Nephron (organoid): ENCODE data around the gene MRPL27.

ENCODE experiments used
- H3K27ac Mint-ChIP-seq, 3 experiments: 2 replicates each; pipeline ENCODE4 v1.8.0; 2020; ENCODE audit warnings: mixed read lengths in 3 of 3, mild to moderate bottlenecking in 2 of 3, moderate library complexity in 1 of 3
- H3K27me3 Mint-ChIP-seq: 2 replicates; pipeline ENCODE4 v1.8.0; 2021; ENCODE audit warnings: low read depth, mild to moderate bottlenecking, moderate library complexity, mixed read lengths
- H3K36me3 Mint-ChIP-seq: 2 replicates; pipeline ENCODE4 v1.8.0; 2020; ENCODE audit warnings: low read depth, mixed read lengths
- H3K4me1 Mint-ChIP-seq: 2 replicates; pipeline ENCODE4 v1.8.0; 2020; ENCODE audit warnings: mixed read lengths
- H3K4me3 Mint-ChIP-seq, 3 experiments: 2 replicates each; pipeline ENCODE4 v1.8.0; 2020; ENCODE audit warnings: mild to moderate bottlenecking in 3 of 3, mixed read lengths in 3 of 3, moderate library complexity in 2 of 3
- H3K9me3 Mint-ChIP-seq: 2 replicates; pipeline ENCODE4 v1.8.0; 2020; ENCODE audit warnings: mixed read lengths
- TF ChIP-seq, protein P1 (sequence below), 3 experiments: fragments of 200-600 bp; sonication (generic); IDR thresholded peaks; one replicate each; pipeline ENCODE4 v1.5.0; 2021; ENCODE audit warnings: antibody characterized with exemption in 3 of 3; ENCODE audit not compliant: unreplicated experiment in 3 of 3

Gene MRPL27

GRCh38 chr17:50380369-50381259, 7.6 kb upstream of the MRPL27 start:
- Mint-ChIP-seq H3K36me3 (peaks cover 39% of the 10 kb centered on the region), H3K4me1 (no peaks in the 10 kb centered on the region), H3K27ac (no peak overlapping the region)

GRCh38 chr17:50379351-50380132, 6.6 kb upstream of the MRPL27 start:
- TF ChIP-seq, protein P1, sequence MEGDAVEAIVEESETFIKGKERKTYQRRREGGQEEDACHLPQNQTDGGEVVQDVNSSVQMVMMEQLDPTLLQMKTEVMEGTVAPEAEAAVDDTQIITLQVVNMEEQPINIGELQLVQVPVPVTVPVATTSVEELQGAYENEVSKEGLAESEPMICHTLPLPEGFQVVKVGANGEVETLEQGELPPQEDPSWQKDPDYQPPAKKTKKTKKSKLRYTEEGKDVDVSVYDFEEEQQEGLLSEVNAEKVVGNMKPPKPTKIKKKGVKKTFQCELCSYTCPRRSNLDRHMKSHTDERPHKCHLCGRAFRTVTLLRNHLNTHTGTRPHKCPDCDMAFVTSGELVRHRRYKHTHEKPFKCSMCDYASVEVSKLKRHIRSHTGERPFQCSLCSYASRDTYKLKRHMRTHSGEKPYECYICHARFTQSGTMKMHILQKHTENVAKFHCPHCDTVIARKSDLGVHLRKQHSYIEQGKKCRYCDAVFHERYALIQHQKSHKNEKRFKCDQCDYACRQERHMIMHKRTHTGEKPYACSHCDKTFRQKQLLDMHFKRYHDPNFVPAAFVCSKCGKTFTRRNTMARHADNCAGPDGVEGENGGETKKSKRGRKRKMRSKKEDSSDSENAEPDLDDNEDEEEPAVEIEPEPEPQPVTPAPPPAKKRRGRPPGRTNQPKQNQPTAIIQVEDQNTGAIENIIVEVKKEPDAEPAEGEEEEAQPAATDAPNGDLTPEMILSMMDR (IDR thresholded peaks at IDR 0.05; ENCODE audit: unreplicated experiment in 3 of 3): no peak
- no peak overlapping the region for H3K4me3 Mint-ChIP-seq
- H3K9me3 Mint-ChIP-seq: no peaks in the 10 kb centered on the region

More at GRCh38 chr17:50380369-50381259, 7.6 kb upstream of the MRPL27 start:
- TF ChIP-seq, protein P1 (IDR thresholded peaks at IDR 0.05; ENCODE audit: unreplicated experiment in 3 of 3): no peak
- no peaks in the 10 kb centered on the region for H3K27me3 Mint-ChIP-seq
- no peaks in the 10 kb centered on the region for H3K9me3 Mint-ChIP-seq
- no peak overlapping the region for H3K4me3 Mint-ChIP-seq

DNA sequence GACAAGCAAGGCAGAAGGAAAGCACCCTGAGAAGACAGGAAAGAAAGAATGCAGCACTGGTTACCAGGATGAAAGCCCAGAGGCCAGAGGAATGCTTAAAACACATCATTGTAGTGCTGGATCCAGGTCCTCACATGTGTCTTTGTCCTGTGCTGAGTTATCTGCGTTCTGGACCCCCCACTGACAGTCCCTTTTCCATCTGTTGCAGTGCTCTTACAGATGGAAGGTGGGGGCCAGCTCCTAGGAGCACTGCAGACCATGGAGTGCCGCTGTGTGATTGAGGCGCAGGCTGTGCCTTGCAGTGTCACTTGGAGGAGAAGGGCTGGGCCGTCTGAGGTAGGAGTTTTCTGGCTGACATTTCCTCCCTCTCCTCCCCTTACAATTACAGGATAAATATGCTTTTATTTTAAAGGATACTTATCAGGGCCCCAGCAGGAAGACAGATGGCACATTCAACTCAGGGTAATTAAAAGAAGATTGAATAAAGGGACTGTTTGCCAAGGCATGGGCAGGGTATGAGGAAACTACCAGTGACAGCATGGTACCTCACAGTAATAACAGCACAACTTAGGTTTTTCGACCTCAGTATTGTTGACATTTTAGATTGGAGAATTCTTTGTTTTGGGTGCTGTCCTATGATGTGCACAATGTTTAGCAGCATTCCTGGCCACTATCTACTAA, 3.0 kb upstream of the MRPL27 start:
- TF ChIP-seq, protein P1 (IDR thresholded peaks at IDR 0.05; ENCODE audit: unreplicated experiment in 3 of 3): no peak
- H3K4me3 Mint-ChIP-seq: no peak overlapping the region
- no peak overlapping the region for H3K27ac Mint-ChIP-seq
- peaks cover 21% of the 10 kb centered on the region for H3K4me1 Mint-ChIP-seq
- no peaks in the 10 kb centered on the region for H3K9me3 Mint-ChIP-seq
- no peaks in the 10 kb centered on the region for H3K27me3 Mint-ChIP-seq
- peaks cover 19% of the 10 kb centered on the region for H3K36me3 Mint-ChIP-seq

More at GRCh38 chr17:50379351-50380132, 6.6 kb upstream of the MRPL27 start:
- no peak overlapping the region for H3K27ac Mint-ChIP-seq
- H3K27me3 Mint-ChIP-seq: no peaks in the 10 kb centered on the region
- peaks cover 29% of the 10 kb centered on the region for H3K36me3 Mint-ChIP-seq
- no peaks in the 10 kb centered on the region for H3K4me1 Mint-ChIP-seq

DNA sequence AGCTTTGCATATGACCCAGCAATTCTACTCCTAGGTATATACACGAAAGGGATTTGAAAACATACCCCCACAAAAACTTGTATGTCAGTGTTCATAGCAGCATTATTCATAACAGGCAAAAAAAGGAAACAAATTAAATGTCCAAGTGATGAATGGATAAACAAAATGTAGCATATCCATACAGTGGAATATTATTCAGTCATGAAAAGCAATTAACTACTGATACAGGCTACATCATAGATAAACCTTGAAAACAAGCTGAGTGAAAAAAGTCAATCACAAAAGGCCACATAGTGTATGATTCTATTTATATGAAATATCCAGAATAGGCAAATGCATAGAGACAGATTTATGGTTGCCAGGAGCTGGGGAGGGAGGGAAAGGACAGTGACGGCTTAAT, 721 bp upstream of the MRPL27 start:
- Mint-ChIP-seq H3K4me3 (peak overlapping the region; percentile 96 to 98 (median 97)), H3K36me3 (peaks cover 33% of the 10 kb centered on the region), H3K9me3 (no peaks in the 10 kb centered on the region), H3K4me1 (peaks cover 21% of the 10 kb centered on the region), H3K27ac (peak overlapping the region in 2 of 3 experiments; percentile 92 to 98), H3K27me3 (no peaks in the 10 kb centered on the region)
- TF ChIP-seq, protein P1 (IDR thresholded peaks at IDR 0.05; ENCODE audit: unreplicated experiment in 3 of 3): no peak

GRCh38 chr17:50372222-50372757, 694 bp downstream of the MRPL27 start:
- Mint-ChIP-seq H3K36me3 (peaks cover 46% of the 10 kb centered on the region), H3K4me1 (peaks cover 21% of the 10 kb centered on the region), H3K27ac (peak overlapping the region; percentile 92 to 98 (median 98)), H3K9me3 (no peaks in the 10 kb centered on the region), H3K4me3 (peak overlapping the region; percentile 96 to 98 (median 97)), H3K27me3 (no peaks in the 10 kb centered on the region)
- TF ChIP-seq, protein P1 (IDR thresholded peaks at IDR 0.05; ENCODE audit: unreplicated experiment in 3 of 3): no peak
